CD8-positive, alpha-beta memory T cell (primary cell): ENCODE data around the gene MISP. TPM values are rescaled to one million over a fixed set of nuclear protein-coding genes. Genes with fewer than 3 reads are reported as not detected.
"Not testable (repeated sequence)": the region's sequence is repeated elsewhere in the genome, so short reads cannot be mapped to it uniquely, and the experiment has no call there.

Experiments
- CTCF ChIA-PET: fragments of 350-600 bp; sonication (Branson Sonifier 250); formaldehyde crosslinking; loops from one replicate; lab custom pipeline; 2021; ENCODE audit warnings: antibody characterized with exemption; lab: Charles Lee
- POLR2A ChIA-PET: fragments of 350-600 bp; sonication (Branson Sonifier 250); formaldehyde crosslinking; loops from one replicate; lab custom pipeline; 2021; ENCODE audit warnings: antibody characterized with exemption; lab: Charles Lee
- DNase-seq, 5 donors: peaks; one replicate each; pipeline versions ENCODE4 v3.0.0 to v3.0.0-alpha.2; 2020 to 2022; ENCODE audit warnings: mixed read lengths in 1 of 5
- H3K27ac ChIP-seq: one replicate; pipeline ENCODE4 v1.7.0; 2013; ENCODE audit warnings: low read depth, mild to moderate bottlenecking, low read length, moderate library complexity
- H3K27me3 ChIP-seq: 2 replicates; pipeline ENCODE4 v1.7.0; 2013; ENCODE audit warnings: low read length, mild to moderate bottlenecking; ENCODE audit not compliant: insufficient read depth, poor library complexity, severe bottlenecking
- H3K36me3 ChIP-seq: 2 replicates; pipeline ENCODE4 v1.7.0; 2013; ENCODE audit warnings: mild to moderate bottlenecking, low read length, moderate library complexity; ENCODE audit not compliant: insufficient read depth
- H3K4me1 ChIP-seq: 2 replicates; pipeline ENCODE4 v1.7.0; 2013; ENCODE audit warnings: mild to moderate bottlenecking, low read length, moderate library complexity; ENCODE audit not compliant: insufficient read depth
- H3K4me3 ChIP-seq: 2 replicates; pipeline ENCODE4 v1.7.0; 2013; ENCODE audit warnings: mild to moderate bottlenecking, low read length
- H3K9me3 ChIP-seq: 2 replicates; pipeline ENCODE4 v1.7.0; 2013; ENCODE audit warnings: mild to moderate bottlenecking, low read length
- H3K27ac Mint-ChIP-seq, 8 donors: one replicate each; pipeline ENCODE4 v1.8.0; 2020 to 2021; ENCODE audit warnings: mixed read lengths in 8 of 8, mild to moderate bottlenecking in 6 of 8, inconsistent platforms in 3 of 8, moderate library complexity in 3 of 8
- H3K27me3 Mint-ChIP-seq, 2 donors: one replicate each; pipeline ENCODE4 v1.8.0; 2020 to 2021; ENCODE audit warnings: mixed read lengths in 2 of 2, mild to moderate bottlenecking in 1 of 2, moderate library complexity in 1 of 2
- H3K36me3 Mint-ChIP-seq, 3 donors: one replicate each; pipeline ENCODE4 v1.8.0; 2020 to 2021; ENCODE audit warnings: mixed read lengths in 3 of 3, inconsistent platforms in 1 of 3, mild to moderate bottlenecking in 1 of 3
- H3K4me1 Mint-ChIP-seq, 3 donors: one replicate each; pipeline ENCODE4 v1.8.0; 2020 to 2021; ENCODE audit warnings: mixed read lengths in 3 of 3, inconsistent platforms in 1 of 3, mild to moderate bottlenecking in 1 of 3
- H3K4me3 Mint-ChIP-seq, 7 donors: one replicate each; pipeline ENCODE4 v1.8.0; 2020 to 2021; ENCODE audit warnings: mixed read lengths in 7 of 7, mild to moderate bottlenecking in 6 of 7, moderate library complexity in 4 of 7, inconsistent platforms in 2 of 7
- H3K9me3 Mint-ChIP-seq, 5 donors: one replicate each; pipeline ENCODE4 v1.8.0; 2020 to 2022; ENCODE audit warnings: mixed read lengths in 5 of 5, mild to moderate bottlenecking in 3 of 5, moderate library complexity in 2 of 5, inconsistent platforms in 1 of 5
- polyA plus RNA-seq: library from polyadenylated mRNA; unstranded; fragments of 300-500 nt; fragmentation: Illumina TruSeq; gene quantifications from one replicate; pipeline ENCODE4 v1.2.3, GENCODE V29; 2021
- total RNA-seq, 2 experiments: library from RNA; stranded (reverse); gene quantifications; one replicate each; pipeline ENCODE4 v1.2.3, GENCODE V29; 2021

MISP gene
- total and polyA plus RNA-seq, 3 experiments from 2014 or later = not detected

GRCh38 chr19:737591-738093 lies 13.3 kb upstream of the MISP start:
- no peak overlapping the region for H3K4me3 Mint-ChIP-seq
- no peak overlapping the region for H3K4me3 ChIP-seq
- H3K9me3 Mint-ChIP-seq = peaks cover 0 to 2% (median 0%) of the 10 kb centered on the region in 5 donors
- H3K4me1 ChIP-seq = no peaks in the 10 kb centered on the region
- CTCF ChIA-PET = interaction anchor here (3.3 kb wide), 1 partner anchor 153 kb away, joined by 11 read pairs; no protein-coding TSS in a partner anchor
- H3K9me3 ChIP-seq = no peaks in the 10 kb centered on the region
- H3K27ac ChIP-seq = no peak overlapping the region
- H3K27me3 ChIP-seq = no peaks in the 10 kb centered on the region
- H3K4me1 Mint-ChIP-seq = peaks cover 5 to 11% (median 5%) of the 10 kb centered on the region in 3 donors
- peaks cover 4% of the 10 kb centered on the region in 2 donors for H3K27me3 Mint-ChIP-seq
- H3K27ac Mint-ChIP-seq = peak overlapping the region in 1 of 8 donors; percentile 89
- H3K36me3 ChIP-seq = no peaks in the 10 kb centered on the region
- peak; percentile 33 to 69 (median 44) for DNase-seq
- POLR2A ChIA-PET = no interaction called here
- no peaks in the 10 kb centered on the region for H3K36me3 Mint-ChIP-seq

- POLR2A ChIA-PET = no interaction called here
Measured at GRCh38 chr19:738509-739128, 12.3 kb upstream of the MISP start.

GRCh38 chr19:739998-740715 lies 10.8 kb upstream of the MISP start:
- no peak overlapping the region for H3K27ac ChIP-seq
- H3K27me3 ChIP-seq = no peaks in the 10 kb centered on the region
- H3K4me3 ChIP-seq = no peak overlapping the region
- no peaks in the 10 kb centered on the region for H3K36me3 Mint-ChIP-seq
- CTCF ChIA-PET = interaction anchor here (3.3 kb wide), 1 partner anchor 155 kb away, joined by 11 read pairs; no protein-coding TSS in a partner anchor
- H3K4me1 Mint-ChIP-seq = no peaks in the 10 kb centered on the region
- no peak for DNase-seq
- H3K27me3 Mint-ChIP-seq = peaks cover 1 to 4% of the 10 kb centered on the region in 2 donors
- POLR2A ChIA-PET = interaction anchor here (0.7 kb wide), 1 partner anchor 60 kb away, joined by 6 read pairs; no protein-coding TSS in a partner anchor
- H3K27ac Mint-ChIP-seq = peak overlapping the region in 1 of 8 donors; percentile 69
- peaks cover 0 to 2% (median 2%) of the 10 kb centered on the region in 5 donors for H3K9me3 Mint-ChIP-seq
- H3K9me3 ChIP-seq = no peaks in the 10 kb centered on the region
- H3K4me1 ChIP-seq = no peaks in the 10 kb centered on the region
- no peak overlapping the region for H3K4me3 Mint-ChIP-seq
- H3K36me3 ChIP-seq = no peaks in the 10 kb centered on the region

More at GRCh38 chr19:738509-739128, 12.3 kb upstream of the MISP start:
- Histone ChIP-seq H3K27me3 (no peaks in the 10 kb centered on the region), H3K4me1 (no peaks in the 10 kb centered on the region), H3K36me3 (no peaks in the 10 kb centered on the region), H3K27ac (no peak overlapping the region), H3K4me3 (no peak overlapping the region), H3K9me3 (no peaks in the 10 kb centered on the region)
- H3K4me3 Mint-ChIP-seq = no peak overlapping the region
- no peak overlapping the region for H3K27ac Mint-ChIP-seq
- CTCF ChIA-PET = interaction anchor here (0.6 to 3.3 kb wide), 2 partner anchors 154 to 184 kb away, joined by 3 to 11 read pairs; no protein-coding TSS in a partner anchor
- peaks cover 4 to 5% (median 4%) of the 10 kb centered on the region in 3 donors for H3K4me1 Mint-ChIP-seq
- H3K9me3 Mint-ChIP-seq = peaks cover 0 to 2% (median 1%) of the 10 kb centered on the region in 5 donors
- peaks cover 4% of the 10 kb centered on the region in 2 donors for H3K27me3 Mint-ChIP-seq
- DNase-seq = no peak
- H3K36me3 Mint-ChIP-seq = no peaks in the 10 kb centered on the region

- CTCF ChIA-PET, H3K4me3 Mint-ChIP-seq, H3K4me1 Mint-ChIP-seq: not testable (repeated sequence)
Measured at GRCh38 chr19:740816-741505, 10.0 kb upstream of the MISP start.

GRCh38 chr19:741506-742131 lies 9.3 kb upstream of the MISP start:
- peaks cover 0 to 2% (median 2%) of the 10 kb centered on the region in 5 donors for H3K9me3 Mint-ChIP-seq
- H3K9me3 ChIP-seq = no peaks in the 10 kb centered on the region
- no peaks in the 10 kb centered on the region for H3K36me3 ChIP-seq
- no peaks in the 10 kb centered on the region for H3K4me1 ChIP-seq
- no peaks in the 10 kb centered on the region for H3K4me1 Mint-ChIP-seq
- no peak overlapping the region for H3K4me3 Mint-ChIP-seq
- DNase-seq = no peak
- H3K27me3 ChIP-seq = no peaks in the 10 kb centered on the region
- CTCF ChIA-PET = no interaction called here
- POLR2A ChIA-PET = no interaction called here
- no peak overlapping the region for H3K27ac ChIP-seq
- H3K27ac Mint-ChIP-seq = peak overlapping the region in 1 of 8 donors; percentile 81
- no peaks in the 10 kb centered on the region for H3K36me3 Mint-ChIP-seq
- no peak overlapping the region for H3K4me3 ChIP-seq
- peaks cover 1 to 4% of the 10 kb centered on the region in 2 donors for H3K27me3 Mint-ChIP-seq

More at GRCh38 chr19:740816-741505, 10.0 kb upstream of the MISP start:
- not testable (repeated sequence) for H3K36me3 Mint-ChIP-seq, H3K27me3 ChIP-seq, H3K27me3 Mint-ChIP-seq, DNase-seq, H3K9me3 ChIP-seq, H3K36me3 ChIP-seq, H3K4me3 ChIP-seq, H3K27ac Mint-ChIP-seq, H3K27ac ChIP-seq, H3K9me3 Mint-ChIP-seq, H3K4me1 ChIP-seq
- POLR2A ChIA-PET = interaction anchor here (0.7 kb wide), 1 partner anchor 61 kb away, joined by 6 read pairs; no protein-coding TSS in a partner anchor

GRCh38 chr19:742540-743075 lies 8.3 kb upstream of the MISP start:
- Histone ChIP-seq H3K27ac (no peak overlapping the region), H3K27me3 (no peaks in the 10 kb centered on the region), H3K9me3 (no peaks in the 10 kb centered on the region), H3K4me3 (no peak overlapping the region), H3K36me3 (no peaks in the 10 kb centered on the region), H3K4me1 (no peaks in the 10 kb centered on the region)
- Mint-ChIP-seq H3K27me3 (peaks cover 0 to 1% of the 10 kb centered on the region in 2 donors), H3K4me3 (no peak overlapping the region), H3K36me3 (no peaks in the 10 kb centered on the region), H3K4me1 (no peaks in the 10 kb centered on the region), H3K9me3 (peaks cover 0 to 2% (median 2%) of the 10 kb centered on the region in 5 donors), H3K27ac (no peak overlapping the region)
- DNase-seq = no peak
- POLR2A ChIA-PET = no interaction called here
- CTCF ChIA-PET = no interaction called here

- ChIA-PET POLR2A (no interaction called here), CTCF (no interaction called here)
- H3K27ac ChIP-seq = no peak overlapping the region
- Mint-ChIP-seq H3K4me3 (no peak overlapping the region), H3K36me3 (no peaks in the 10 kb centered on the region), H3K27ac (no peak overlapping the region), H3K27me3 (peaks cover 0 to 1% of the 10 kb centered on the region in 2 donors), H3K9me3 (peaks cover 0 to 2% (median 2%) of the 10 kb centered on the region in 5 donors), H3K4me1 (no peaks in the 10 kb centered on the region)
- H3K36me3 ChIP-seq = no peaks in the 10 kb centered on the region
- no peak for DNase-seq
- H3K4me3 ChIP-seq = no peak overlapping the region
- H3K9me3 ChIP-seq = no peaks in the 10 kb centered on the region
- H3K27me3 ChIP-seq = no peaks in the 10 kb centered on the region
- no peaks in the 10 kb centered on the region for H3K4me1 ChIP-seq
Measured at GRCh38 chr19:743168-743687, 7.7 kb upstream of the MISP start.
